Epithelial cell of proximal tubule (primary cell): ENCODE measurements around the gene MYO9A. TPM values are rescaled to one million over a fixed set of nuclear protein-coding genes. Genes with fewer than 3 reads are reported as not detected.
"Not testable (repeated sequence)": the region's sequence is repeated elsewhere in the genome, so short reads cannot be mapped to it uniquely, and the experiment has no call there.

Experiments used
- DNase-seq: peaks from one replicate; pipeline ENCODE4 v3.0.0-alpha.2; 2011; ENCODE audit warnings: low read depth
- H3K4me3 ChIP-seq: 2 replicates; pipeline ENCODE4 v1.5.1; 2011; ENCODE audit warnings: low read depth, mild to moderate bottlenecking, low read length
- CTCF ChIP-seq: conservative IDR thresholded peaks from 2 replicates; pipeline ENCODE4 v1.5.1; 2012; ENCODE audit warnings: low read depth, mild to moderate bottlenecking, low read length
- total RNA-seq: library from RNA; depleted of rRNA; stranded (reverse); fragments of >200 nt; gene quantifications from 2 replicates; pipeline ENCODE4 v1.2.3, GENCODE V29; 2015

Gene MYO9A
- total RNA-seq, 1 donor from 2014 or later = 18.1 TPM

- DNase-seq = no peak
- no peak overlapping the region for H3K4me3 ChIP-seq
- no peak for TF ChIP-seq CTCF
These were observed 111.6 kb downstream of the MYO9A start for GRCh38 chr15:72006382-72006781.

GRCh38 chr15:72005483-72005882 lies 112.5 kb downstream of the MYO9A start:
- TF ChIP-seq CTCF = no peak
- H3K4me3 ChIP-seq = no peak overlapping the region
- DNase-seq = peak; percentile 50

GRCh38 chr15:71999807-72000206 lies 118.1 kb downstream of the MYO9A start:
- TF ChIP-seq CTCF = no peak
- no peak overlapping the region for H3K4me3 ChIP-seq
- DNase-seq = no peak

GRCh38 chr15:71998717-71999116 lies 119.2 kb downstream of the MYO9A start:
- DNase-seq, H3K4me3 ChIP-seq: not testable (repeated sequence)

- TF ChIP-seq CTCF = no peak
- DNase-seq = no peak
- no peak overlapping the region for H3K4me3 ChIP-seq
These were observed 120.3 kb downstream of the MYO9A start for GRCh38 chr15:71997691-71998090.

GRCh38 chr15:71975816-71976150 lies 142.2 kb downstream of the MYO9A start:
- DNase-seq = no peak
- no peak for TF ChIP-seq CTCF
- no peak overlapping the region for H3K4me3 ChIP-seq

- no peak overlapping the region for H3K4me3 ChIP-seq
- no peak for DNase-seq
- TF ChIP-seq CTCF = no peak
These were observed 143.7 kb downstream of the MYO9A start for GRCh38 chr15:71974211-71974610.

GRCh38 chr15:71973366-71973765 lies 144.6 kb downstream of the MYO9A start:
- TF ChIP-seq CTCF = no peak
- no peak for DNase-seq
- H3K4me3 ChIP-seq = no peak overlapping the region
